GM10266 (cell line): Measurements from ENCODE around the gene PYGO2.

ENCODE experiments used
- DNase-seq: peaks from one replicate; pipeline ENCODE4 v3.0.0; 2012; ENCODE audit errors: extremely low spot score
- CTCF ChIP-seq: IDR thresholded peaks from 2 replicates; pipeline ENCODE4 v1.5.1; 2012; ENCODE audit warnings: mild to moderate bottlenecking, low read depth; ENCODE audit not compliant: control insufficient read depth, insufficient read depth; ENCODE audit errors: missing control alignments

PYGO2 gene

GRCh38 chr1:154973344-154974101 is 11.9 kb upstream of the PYGO2 start:
- DNase-seq = peak; percentile 88
- no peak for TF ChIP-seq CTCF

GRCh38 chr1:154972517-154973343 is 11.1 kb upstream of the PYGO2 start:
- TF ChIP-seq CTCF = no peak
- DNase-seq = no peak

GRCh38 chr1:154972213-154972516 is 10.6 kb upstream of the PYGO2 start:
- DNase-seq = no peak
- no peak for TF ChIP-seq CTCF

GRCh38 chr1:154971341-154971998 is 9.9 kb upstream of the PYGO2 start:
- DNase-seq = no peak
- TF ChIP-seq CTCF = no peak

- TF ChIP-seq CTCF = no peak
- DNase-seq = peak; percentile 80
Measured at GRCh38 chr1:154970631-154971340, 9.2 kb upstream of the PYGO2 start, which contains the start of gene SHC1. Gene SHC1, minus strand, starts transcription at chr1:154970747. Its CDS starts 221 bp downstream, at chr1:154970526.

- no peak for DNase-seq
- no peak for TF ChIP-seq CTCF
Measured at GRCh38 chr1:154969860-154970452, 8.4 kb upstream of the PYGO2 start.
